Measurements from ENCODE around the gene SLCO3A1.

SLCO3A1 gene

DNA sequence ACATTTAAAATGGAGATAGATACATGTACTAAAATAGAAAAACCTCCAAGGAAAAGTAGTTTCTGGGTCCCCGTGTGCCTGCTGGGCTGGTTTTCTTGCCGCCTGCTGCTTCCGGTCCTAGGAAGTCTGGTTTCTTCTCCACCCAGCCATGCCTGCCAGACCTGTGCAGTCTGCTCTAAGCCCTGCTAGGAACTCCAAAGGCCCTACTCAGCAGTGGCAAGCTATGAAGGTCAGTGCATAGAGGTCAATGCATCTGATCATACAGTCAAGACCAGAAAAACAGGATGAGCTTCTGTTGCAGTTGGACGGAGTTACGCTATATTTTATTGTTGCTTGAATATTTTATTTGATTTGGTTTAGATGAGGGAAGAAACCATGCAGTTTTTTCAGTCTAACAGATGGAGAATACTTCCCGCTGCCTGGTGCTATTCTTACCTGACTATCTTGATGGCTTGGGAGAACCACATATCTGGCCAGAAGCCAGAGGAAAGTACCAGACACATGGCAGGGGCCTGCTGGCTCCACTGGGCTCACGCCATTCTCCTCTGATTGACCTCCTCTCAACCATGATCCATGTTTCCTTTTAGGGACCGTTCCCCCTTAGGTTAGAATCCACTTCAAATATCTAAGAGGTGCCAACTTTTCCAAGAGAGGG, 313.4 kb downstream of the SLCO3A1 start:
- no peaks in the 10 kb centered on the region for H3K36me3 ChIP-seq (ENCODE audit: insufficient read depth, low read length)
- no peaks in the 10 kb centered on the region for H3K9me3 ChIP-seq (ENCODE audit: insufficient read depth, low read depth, low read length)
- H2AFZ ChIP-seq (ENCODE audit: low read length): no peak overlapping the region
- H4K20me1 ChIP-seq (ENCODE audit: insufficient read depth, low read length, poor library complexity, severe bottlenecking): no peaks in the 10 kb centered on the region
- H3K79me2 ChIP-seq (ENCODE audit: insufficient read depth, low read length): no peaks in the 10 kb centered on the region
- H3K9me2 ChIP-seq (replicated peaks; ENCODE audit: low read depth, low read length): no peaks in the 10 kb centered on the region
- H3K4me2 ChIP-seq (ENCODE audit: low read depth, low read length, poor library complexity, severe bottlenecking): no peak overlapping the region
- TF ChIP-seq, protein P1, sequence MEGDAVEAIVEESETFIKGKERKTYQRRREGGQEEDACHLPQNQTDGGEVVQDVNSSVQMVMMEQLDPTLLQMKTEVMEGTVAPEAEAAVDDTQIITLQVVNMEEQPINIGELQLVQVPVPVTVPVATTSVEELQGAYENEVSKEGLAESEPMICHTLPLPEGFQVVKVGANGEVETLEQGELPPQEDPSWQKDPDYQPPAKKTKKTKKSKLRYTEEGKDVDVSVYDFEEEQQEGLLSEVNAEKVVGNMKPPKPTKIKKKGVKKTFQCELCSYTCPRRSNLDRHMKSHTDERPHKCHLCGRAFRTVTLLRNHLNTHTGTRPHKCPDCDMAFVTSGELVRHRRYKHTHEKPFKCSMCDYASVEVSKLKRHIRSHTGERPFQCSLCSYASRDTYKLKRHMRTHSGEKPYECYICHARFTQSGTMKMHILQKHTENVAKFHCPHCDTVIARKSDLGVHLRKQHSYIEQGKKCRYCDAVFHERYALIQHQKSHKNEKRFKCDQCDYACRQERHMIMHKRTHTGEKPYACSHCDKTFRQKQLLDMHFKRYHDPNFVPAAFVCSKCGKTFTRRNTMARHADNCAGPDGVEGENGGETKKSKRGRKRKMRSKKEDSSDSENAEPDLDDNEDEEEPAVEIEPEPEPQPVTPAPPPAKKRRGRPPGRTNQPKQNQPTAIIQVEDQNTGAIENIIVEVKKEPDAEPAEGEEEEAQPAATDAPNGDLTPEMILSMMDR (conservative IDR thresholded peaks at IDR 0.05; ENCODE audit: low read length): no peak
- no peak for TF ChIP-seq EZH2phosphoT487 (IDR thresholded peaks at IDR 0.05; ENCODE audit: borderline replicate concordance)
- H3K4me3 ChIP-seq (ENCODE audit: low read length, poor library complexity, severe bottlenecking): no peak overlapping the region
- no peaks in the 10 kb centered on the region for H3F3A ChIP-seq (ENCODE audit: low read depth)
- H3K4me1 ChIP-seq (ENCODE audit: insufficient read depth, low read length, poor library complexity, severe bottlenecking): no peaks in the 10 kb centered on the region
- no peak overlapping the region for H3K9ac ChIP-seq (ENCODE audit: low read depth, low read length, poor library complexity, severe bottlenecking)
- H3K27me3 ChIP-seq (ENCODE audit: insufficient read depth, low read length, poor library complexity, severe bottlenecking): no peaks in the 10 kb centered on the region

DNA sequence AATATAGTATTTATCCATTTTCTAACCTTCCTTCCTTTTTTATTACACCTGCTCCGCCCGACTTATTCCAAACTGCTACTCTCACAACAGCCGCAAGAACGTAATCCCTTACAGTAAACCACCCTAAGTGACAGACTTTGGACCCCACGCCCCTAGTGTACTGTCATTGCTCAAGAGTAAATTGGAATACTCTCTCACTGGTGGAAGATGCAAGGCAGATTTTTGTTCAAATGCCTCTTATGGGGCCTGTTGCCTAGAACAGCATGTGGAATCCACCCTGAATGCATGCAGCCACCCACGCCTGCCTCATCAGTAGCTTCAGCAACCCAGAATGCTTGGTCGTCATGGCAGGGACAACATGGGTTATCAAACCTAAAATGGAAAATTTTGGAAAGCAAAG, 313.9 kb downstream of the SLCO3A1 start:
- no peaks in the 10 kb centered on the region for H3K36me3 ChIP-seq (ENCODE audit: insufficient read depth, low read length)

DNA sequence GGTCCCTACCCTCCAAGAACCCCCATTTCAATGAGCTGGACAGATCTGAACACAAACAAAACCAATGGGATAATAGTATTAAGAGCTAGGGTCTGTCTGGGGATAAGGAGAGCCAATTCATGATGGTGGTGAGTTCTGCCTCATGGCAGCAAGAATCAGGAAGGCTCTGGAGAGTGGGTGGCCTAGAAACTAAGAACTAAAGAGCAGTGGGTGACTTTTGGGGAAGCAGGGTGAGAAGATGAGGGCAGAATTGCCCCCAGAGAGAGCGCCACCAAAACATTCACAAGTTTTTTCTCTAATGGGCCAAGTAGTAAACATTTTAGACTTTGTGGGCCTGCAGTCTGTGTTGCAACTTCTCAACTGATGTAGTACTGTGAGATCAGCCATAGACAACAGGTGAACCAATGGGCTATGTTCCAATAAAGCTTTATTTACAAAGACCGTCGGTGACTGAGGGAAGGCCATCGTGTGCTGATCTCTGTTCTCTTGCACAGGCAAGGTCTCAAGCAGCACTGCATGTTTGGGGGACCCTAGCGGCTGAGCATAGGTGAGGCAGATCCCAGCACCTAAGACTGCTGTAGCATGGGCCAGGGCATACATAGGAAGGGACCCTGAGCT, 314.7 kb downstream of the SLCO3A1 start:
- Histone ChIP-seq H3K9me3 (ENCODE audit: insufficient read depth, low read depth, low read length) (no peaks in the 10 kb centered on the region), H3K79me2 (ENCODE audit: insufficient read depth, low read length) (no peaks in the 10 kb centered on the region), H2AFZ (ENCODE audit: low read length) (no peak overlapping the region), H3K4me1 (ENCODE audit: insufficient read depth, low read length, poor library complexity, severe bottlenecking) (no peaks in the 10 kb centered on the region), H3K36me3 (ENCODE audit: insufficient read depth, low read length) (no peaks in the 10 kb centered on the region), H4K20me1 (ENCODE audit: insufficient read depth, low read length, poor library complexity, severe bottlenecking) (no peaks in the 10 kb centered on the region), H3K4me2 (ENCODE audit: low read depth, low read length, poor library complexity, severe bottlenecking) (no peak overlapping the region), H3K27me3 (ENCODE audit: insufficient read depth, low read length, poor library complexity, severe bottlenecking) (no peaks in the 10 kb centered on the region), H3K9ac (ENCODE audit: low read depth, low read length, poor library complexity, severe bottlenecking) (no peak overlapping the region), H3K9me2 (replicated peaks; ENCODE audit: low read depth, low read length) (no peaks in the 10 kb centered on the region), H3K4me3 (ENCODE audit: low read length, poor library complexity, severe bottlenecking) (no peak overlapping the region), H3F3A (ENCODE audit: low read depth) (no peaks in the 10 kb centered on the region)
- TF ChIP-seq, protein P1 (conservative IDR thresholded peaks at IDR 0.05; ENCODE audit: low read length): no peak
- TF ChIP-seq EZH2phosphoT487 (IDR thresholded peaks at IDR 0.05; ENCODE audit: borderline replicate concordance): no peak

More for the DNA sequence above, 313.9 kb downstream of the SLCO3A1 start:
- no peak overlapping the region for H3K4me3 ChIP-seq (ENCODE audit: low read length, poor library complexity, severe bottlenecking)
- no peaks in the 10 kb centered on the region for H3K79me2 ChIP-seq (ENCODE audit: insufficient read depth, low read length)
- no peaks in the 10 kb centered on the region for H3K9me2 ChIP-seq (replicated peaks; ENCODE audit: low read depth, low read length)
- H4K20me1 ChIP-seq (ENCODE audit: insufficient read depth, low read length, poor library complexity, severe bottlenecking): no peaks in the 10 kb centered on the region
- H3K9ac ChIP-seq (ENCODE audit: low read depth, low read length, poor library complexity, severe bottlenecking): no peak overlapping the region
- H2AFZ ChIP-seq (ENCODE audit: low read length): no peak overlapping the region
- no peaks in the 10 kb centered on the region for H3K4me1 ChIP-seq (ENCODE audit: insufficient read depth, low read length, poor library complexity, severe bottlenecking)
- H3K9me3 ChIP-seq (ENCODE audit: insufficient read depth, low read depth, low read length): no peaks in the 10 kb centered on the region
- no peak overlapping the region for H3K4me2 ChIP-seq (ENCODE audit: low read depth, low read length, poor library complexity, severe bottlenecking)
- no peak for TF ChIP-seq EZH2phosphoT487 (IDR thresholded peaks at IDR 0.05; ENCODE audit: borderline replicate concordance)
- no peaks in the 10 kb centered on the region for H3K27me3 ChIP-seq (ENCODE audit: insufficient read depth, low read length, poor library complexity, severe bottlenecking)
- H3F3A ChIP-seq (ENCODE audit: low read depth): no peaks in the 10 kb centered on the region

All from Loucy (cell line).